ENCODE results near the gene CD69.

Gene CD69

GRCh38 chr12:9760699-9761418, at the start of gene CD69:
Gene CD69 (minus strand): TSS chr12:9760901. CDS start chr12:9760820, 81 bp downstream.
- no peak within 1 kb of the TSS for H3K4me3 ChIP-seq (ENCODE audit: low read depth, low read length)
- DNase-seq (ENCODE audit: low read depth), result no peak

GRCh38 chr12:9809866-9810265, 49.2 kb upstream of the CD69 start:
- H3K4me3 ChIP-seq (ENCODE audit: low read depth, low read length), result no peak overlapping the region
- no peak for DNase-seq (ENCODE audit: low read depth)

- no peak for DNase-seq (ENCODE audit: low read depth)
- H3K4me3 ChIP-seq (ENCODE audit: low read depth, low read length), result no peak overlapping the region
Measured at GRCh38 chr12:9809338-9809737, 48.6 kb upstream of the CD69 start.

- H3K4me3 ChIP-seq (ENCODE audit: low read depth, low read length), result no peak overlapping the region
- DNase-seq (ENCODE audit: low read depth), result no peak
Measured at GRCh38 chr12:9808504-9808903, 47.8 kb upstream of the CD69 start.

- no peak for DNase-seq (ENCODE audit: low read depth)
- H3K4me3 ChIP-seq (ENCODE audit: low read depth, low read length), result no peak overlapping the region
Measured at GRCh38 chr12:9806714-9807113, 46.0 kb upstream of the CD69 start.

- DNase-seq (ENCODE audit: low read depth), result no peak
- no peak overlapping the region for H3K4me3 ChIP-seq (ENCODE audit: low read depth, low read length)
Measured at GRCh38 chr12:9805883-9806282, 45.2 kb upstream of the CD69 start.

GRCh38 chr12:9799961-9800360, 39.3 kb upstream of the CD69 start:
- H3K4me3 ChIP-seq (ENCODE audit: low read depth, low read length), result no peak overlapping the region
- DNase-seq (ENCODE audit: low read depth), result no peak

- no peak for DNase-seq (ENCODE audit: low read depth)
Measured at GRCh38 chr12:9797722-9798619, 37.3 kb upstream of the CD69 start.

GRCh38 chr12:9796971-9797370, 36.3 kb upstream of the CD69 start:
- no peak overlapping the region for H3K4me3 ChIP-seq (ENCODE audit: low read depth, low read length)
- DNase-seq (ENCODE audit: low read depth), result no peak

More at GRCh38 chr12:9797722-9798619, 37.3 kb upstream of the CD69 start:
- H3K4me3 ChIP-seq (ENCODE audit: low read depth, low read length), result no peak overlapping the region

- no peak for DNase-seq (ENCODE audit: low read depth)
- no peak overlapping the region for H3K4me3 ChIP-seq (ENCODE audit: low read depth, low read length)
Measured at GRCh38 chr12:9796346-9796745, 35.6 kb upstream of the CD69 start.

- no peak overlapping the region for H3K4me3 ChIP-seq (ENCODE audit: low read depth, low read length)
- DNase-seq (ENCODE audit: low read depth), result no peak
Measured at GRCh38 chr12:9795945-9796344, 35.2 kb upstream of the CD69 start.

GRCh38 chr12:9794484-9795093, 33.9 kb upstream of the CD69 start:
- DNase-seq (ENCODE audit: low read depth), result no peak
- no peak overlapping the region for H3K4me3 ChIP-seq (ENCODE audit: low read depth, low read length)

- H3K4me3 ChIP-seq (ENCODE audit: low read depth, low read length), result no peak overlapping the region
- DNase-seq (ENCODE audit: low read depth), result no peak
Measured at GRCh38 chr12:9793779-9794395, 33.2 kb upstream of the CD69 start.

GRCh38 chr12:9792961-9793617, 32.4 kb upstream of the CD69 start:
- no peak overlapping the region for H3K4me3 ChIP-seq (ENCODE audit: low read depth, low read length)
- DNase-seq (ENCODE audit: low read depth), result peak; percentile 6

- no peak for DNase-seq (ENCODE audit: low read depth)
- H3K4me3 ChIP-seq (ENCODE audit: low read depth, low read length), result no peak overlapping the region
Measured at GRCh38 chr12:9792185-9792900, 31.6 kb upstream of the CD69 start.

- DNase-seq (ENCODE audit: low read depth), result no peak
- H3K4me3 ChIP-seq (ENCODE audit: low read depth, low read length), result no peak overlapping the region
Measured at GRCh38 chr12:9786726-9787717, 26.3 kb upstream of the CD69 start.

- no peak overlapping the region for H3K4me3 ChIP-seq (ENCODE audit: low read depth, low read length)
- DNase-seq (ENCODE audit: low read depth), result no peak
Measured at GRCh38 chr12:9784816-9785215, 24.1 kb upstream of the CD69 start.

- no peak for DNase-seq (ENCODE audit: low read depth)
Measured at GRCh38 chr12:9784326-9784725, 23.6 kb upstream of the CD69 start.

More at GRCh38 chr12:9784326-9784725, 23.6 kb upstream of the CD69 start:
- no peak overlapping the region for H3K4me3 ChIP-seq (ENCODE audit: low read depth, low read length)
